Endothelial cell of umbilical vein (primary cell): ENCODE data around the gene CCDC97. TPM values are rescaled to one million over a fixed set of nuclear protein-coding genes. Genes with fewer than 3 reads are reported as not detected.

Source experiments
- BruUV-seq: library from RNA; stranded (reverse); fragments of 400-500 nt; replicated peaks from 2 replicates; lab custom pipeline; 2021; lab: Mats Ljungman, UMichigan
- CTCF ChIA-PET: fragments of 300-600, 350-600 bp; sonication (Branson Sonifier 250); formaldehyde crosslinking; loops from one replicate; lab custom pipeline; 2021; ENCODE audit warnings: antibody characterized with exemption, inconsistent platforms; lab: Charles Lee
- POLR2A ChIA-PET: fragments of 300-600, 350-600 bp; sonication (Branson Sonifier 250); formaldehyde crosslinking; loops from one replicate; lab custom pipeline; 2021; ENCODE audit warnings: antibody characterized with exemption, inconsistent platforms; lab: Charles Lee
- DNase-seq: peaks from one replicate; pipeline ENCODE4 v3.0.0-alpha.2; 2011; ENCODE audit warnings: low read depth, low spot score
- FAIRE-seq: peaks from 2 replicates; lab custom pipeline; 2011; peaks lifted over from hg19 to GRCh38; lab: Jason Lieb, UNC
- H2AFZ ChIP-seq: 2 replicates; pipeline ENCODE4 v1.6.0; 2012; ENCODE audit warnings: low read depth, low read length, control low read depth, inconsistent platforms
- H3K27ac ChIP-seq: 2 replicates; pipeline ENCODE4 v1.5.1; 2011; ENCODE audit warnings: low read depth, mild to moderate bottlenecking, control low read depth, low read length, moderate library complexity; ENCODE audit not compliant: insufficient read depth
- H3K27me3 ChIP-seq, 2 experiments: 2 replicates each; pipeline versions ENCODE4 v1.6.0 to v1.6.1; 2011; ENCODE audit warnings: low read length in 2 of 2, mixed read lengths in 1 of 2; ENCODE audit not compliant: control insufficient read depth in 2 of 2, insufficient read depth in 2 of 2
- H3K36me3 ChIP-seq, 2 experiments: 2 replicates in 1 of 2; 3 replicates in 1 of 2; pipeline ENCODE4 v1.5.1; 2011; ENCODE audit warnings: low read length in 2 of 2, mild to moderate bottlenecking in 1 of 2, moderate library complexity in 1 of 2; ENCODE audit not compliant: control insufficient read depth in 2 of 2, insufficient read depth in 2 of 2; ENCODE audit errors: extremely low read depth in 1 of 2
- H3K4me1 ChIP-seq: 3 replicates; pipeline ENCODE4 v1.5.1; 2011; ENCODE audit warnings: mild to moderate bottlenecking, low read length; ENCODE audit not compliant: control insufficient read depth, insufficient read depth; ENCODE audit errors: extremely low read depth
- H3K4me2 ChIP-seq: 2 replicates; pipeline ENCODE4 v1.6.1; 2011; ENCODE audit warnings: low read length, control low read depth, mixed read lengths; ENCODE audit not compliant: insufficient read depth
- H3K4me3 ChIP-seq, 3 experiments: fragments of 200-600 bp in 1 of 3; sonication (generic), shearing (Covaris generic) in 1 of 3; replicated peaks in 1 of 3; 2 replicates each; pipeline ENCODE4 v1.5.1; 2011 to 2016; ENCODE audit warnings: control low read depth in 3 of 3, low read length in 3 of 3, mild to moderate bottlenecking in 2 of 3, inconsistent platforms in 1 of 3, low read depth in 1 of 3, moderate library complexity in 1 of 3; ENCODE audit not compliant: insufficient read depth in 1 of 3
- H3K79me2 ChIP-seq: 2 replicates; pipeline ENCODE4 v1.6.0; 2012; ENCODE audit warnings: low read length, inconsistent platforms; ENCODE audit not compliant: control insufficient read depth, insufficient read depth
- H3K9ac ChIP-seq: replicated peaks from 2 replicates; pipeline ENCODE3; 2011; ENCODE audit warnings: low read length, control low read depth; ENCODE audit not compliant: insufficient read depth; ENCODE audit errors: extremely low read depth
- H3K9me1 ChIP-seq: replicated peaks from 3 replicates; pipeline ENCODE4 v1.6.0; 2011; ENCODE audit warnings: mild to moderate bottlenecking, low read length; ENCODE audit not compliant: control insufficient read depth, insufficient read depth; ENCODE audit errors: extremely low read depth
- H3K9me3 ChIP-seq: replicated peaks from 2 replicates; pipeline ENCODE4 v1.5.1; 2012; ENCODE audit warnings: low read length, inconsistent platforms; ENCODE audit not compliant: control insufficient read depth, insufficient read depth
- H4K20me1 ChIP-seq: replicated peaks from 2 replicates; pipeline ENCODE3; 2011; ENCODE audit warnings: mild to moderate bottlenecking, low read length; ENCODE audit not compliant: control insufficient read depth, insufficient read depth; ENCODE audit errors: extremely low read depth
- GATA2 ChIP-seq: IDR thresholded peaks from 2 replicates; pipeline ENCODE4 v1.7.0; 2011; ENCODE audit warnings: low read depth, mild to moderate bottlenecking, moderate library complexity, mixed read lengths, low read length; ENCODE audit not compliant: insufficient read length, insufficient read depth
- POLR2A ChIP-seq: IDR thresholded peaks from 2 replicates; pipeline ENCODE4 v1.6.1; 2012; ENCODE audit warnings: low read depth, mild to moderate bottlenecking, control low read depth, low read length
- POLR2AphosphoS5 ChIP-seq: IDR thresholded peaks from 2 replicates; pipeline ENCODE4 v1.6.1; 2012; ENCODE audit warnings: low read depth, mild to moderate bottlenecking, control low read depth, low read length, moderate library complexity; ENCODE audit not compliant: insufficient read depth
- dilution Hi-C: fragments of 300-500 bp; cut with MboI; formaldehyde crosslinking; loops from one replicate; pipeline ENCODE4 v1.15.0; 2019; ENCODE audit warnings: low sequenced_read_pairs; ENCODE audit not compliant: extremely low pct_ligation_motif_present
- intact Hi-C: fragments of 100-400 bp; cut with micrococcal nuclease; formaldehyde crosslinking; loops from one replicate; pipeline ENCODE4 v1.10.0; 2022
- polyA plus RNA-seq, 4 experiments: library from polyadenylated mRNA; depleted of rRNA in 3 of 4; stranded (reverse) in 3 of 4; unstranded in 1 of 4; fragments of >200 nt; gene quantifications; 2 replicates each; pipeline versions ENCODE4 v1.2.1 to v1.2.3, GENCODE V29; 2011 to 2012; ENCODE audit warnings: missing spikeins in 1 of 4
- total RNA-seq: library from RNA; stranded (reverse); gene quantifications from 2 replicates; pipeline ENCODE4 v1.2.3, GENCODE V29; 2021
- TF ChIP-seq, protein P1 (sequence below), 2 donors: IDR thresholded peaks; 1 replicate in 1 of 2; 2 replicates in 1 of 2; pipeline ENCODE4 v1.5.1; 2011; ENCODE audit warnings: low read length in 2 of 2, mild to moderate bottlenecking in 2 of 2, moderate library complexity in 2 of 2, control low read depth in 1 of 2, inconsistent platforms in 1 of 2, low read depth in 1 of 2; ENCODE audit not compliant: insufficient read depth in 1 of 2; ENCODE audit errors: extremely low read depth in 1 of 2
- TF ChIP-seq, protein P2 (sequence below): IDR thresholded peaks from 2 replicates; pipeline ENCODE4 v1.6.1; 2011; ENCODE audit not compliant: insufficient read depth, insufficient read length

Gene CCDC97
- total and polyA plus RNA-seq, 2 donors (not counting 3 experiments of a cell fraction or from before 2014, with no cell fraction given): 20.7 to 27.2 TPM

DNA sequence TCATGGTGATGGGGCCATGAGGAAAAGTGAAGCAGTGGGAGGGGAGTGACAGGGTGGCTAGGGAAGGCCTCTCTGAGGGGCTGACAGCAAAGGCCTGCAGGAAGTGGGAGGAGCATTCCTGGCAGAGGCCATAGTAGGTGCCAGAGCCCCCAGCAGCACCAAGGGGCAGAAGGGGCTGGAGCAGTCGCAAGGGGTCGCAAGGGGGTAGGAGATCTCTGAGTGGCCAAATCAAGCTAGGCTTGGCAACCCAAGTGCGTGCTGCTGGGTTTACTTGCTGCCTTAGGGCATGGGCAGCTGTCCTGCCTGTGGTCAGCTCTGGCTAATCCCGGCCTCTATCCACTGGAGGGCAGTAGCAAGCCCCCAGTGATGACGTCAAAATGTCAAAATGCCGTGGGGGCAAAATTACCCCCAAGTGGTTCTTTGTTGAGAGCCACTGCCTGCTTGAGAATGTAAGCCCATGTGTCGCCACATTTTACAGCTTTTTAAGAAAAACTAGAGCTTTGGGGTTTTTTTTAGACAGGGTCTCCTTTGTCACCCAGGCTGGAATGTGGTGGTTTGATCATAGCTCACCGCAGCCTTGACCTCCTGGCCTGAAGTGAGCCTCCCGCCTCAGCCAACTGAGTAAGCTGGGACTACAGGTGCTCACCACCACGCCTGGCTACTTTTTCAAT, 11.8 kb downstream of the CCDC97 start:
- Histone ChIP-seq H2AFZ (no peak overlapping the region), H3K9me3 (no peaks in the 10 kb centered on the region), H3K9ac (peak overlapping the region; percentile 93), H4K20me1 (no peaks in the 10 kb centered on the region), H3K4me3 (no peak overlapping the region), H3K4me2 (no peak overlapping the region), H3K36me3 (peaks cover 6 to 31% of the 10 kb centered on the region in 2 experiments), H3K27ac (peak overlapping the region; percentile 100), H3K4me1 (peaks cover 46% of the 10 kb centered on the region), H3K79me2 (peaks cover 4% of the 10 kb centered on the region), H3K9me1 (no peaks in the 10 kb centered on the region), H3K27me3 (no peaks in the 10 kb centered on the region)
- BruUV-seq: no TSS peak
- intact Hi-C loops (loop anchor here (1.0 to 5.0 kb wide), 4 partner anchors 75 to 251 kb away; partner anchors contain the start of genes BCKDHA and EXOSC5), dilution Hi-C loops (no loop called here)
- no peak for TF ChIP-seq GATA2
- TF ChIP-seq POLR2A: peak; percentile 38
- TF ChIP-seq, protein P1, sequence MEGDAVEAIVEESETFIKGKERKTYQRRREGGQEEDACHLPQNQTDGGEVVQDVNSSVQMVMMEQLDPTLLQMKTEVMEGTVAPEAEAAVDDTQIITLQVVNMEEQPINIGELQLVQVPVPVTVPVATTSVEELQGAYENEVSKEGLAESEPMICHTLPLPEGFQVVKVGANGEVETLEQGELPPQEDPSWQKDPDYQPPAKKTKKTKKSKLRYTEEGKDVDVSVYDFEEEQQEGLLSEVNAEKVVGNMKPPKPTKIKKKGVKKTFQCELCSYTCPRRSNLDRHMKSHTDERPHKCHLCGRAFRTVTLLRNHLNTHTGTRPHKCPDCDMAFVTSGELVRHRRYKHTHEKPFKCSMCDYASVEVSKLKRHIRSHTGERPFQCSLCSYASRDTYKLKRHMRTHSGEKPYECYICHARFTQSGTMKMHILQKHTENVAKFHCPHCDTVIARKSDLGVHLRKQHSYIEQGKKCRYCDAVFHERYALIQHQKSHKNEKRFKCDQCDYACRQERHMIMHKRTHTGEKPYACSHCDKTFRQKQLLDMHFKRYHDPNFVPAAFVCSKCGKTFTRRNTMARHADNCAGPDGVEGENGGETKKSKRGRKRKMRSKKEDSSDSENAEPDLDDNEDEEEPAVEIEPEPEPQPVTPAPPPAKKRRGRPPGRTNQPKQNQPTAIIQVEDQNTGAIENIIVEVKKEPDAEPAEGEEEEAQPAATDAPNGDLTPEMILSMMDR (IDR thresholded peaks at IDR 0.05; ENCODE audit: extremely low read depth in 1 of 2, insufficient read depth in 1 of 2, low read depth in 1 of 2, low read length in 2 of 2): peak; percentile 83 to 89
- CTCF ChIA-PET: interaction anchor here (0.6 to 3.6 kb wide), 21 partner anchors 11 to 248 kb away, joined by 3 to 65 read pairs (median 5); partner anchors contain the start of genes B3GNT8, CCDC97, DMAC2 and TGFB1
- POLR2A ChIA-PET: interaction anchor here (0.6 to 0.9 kb wide), 2 partner anchors 12 to 31 kb away, joined by 4 to 7 read pairs; partner anchors contain the start of gene CCDC97
- DNase-seq (peak; percentile 76), FAIRE-seq (peak; percentile 61)

DNA sequence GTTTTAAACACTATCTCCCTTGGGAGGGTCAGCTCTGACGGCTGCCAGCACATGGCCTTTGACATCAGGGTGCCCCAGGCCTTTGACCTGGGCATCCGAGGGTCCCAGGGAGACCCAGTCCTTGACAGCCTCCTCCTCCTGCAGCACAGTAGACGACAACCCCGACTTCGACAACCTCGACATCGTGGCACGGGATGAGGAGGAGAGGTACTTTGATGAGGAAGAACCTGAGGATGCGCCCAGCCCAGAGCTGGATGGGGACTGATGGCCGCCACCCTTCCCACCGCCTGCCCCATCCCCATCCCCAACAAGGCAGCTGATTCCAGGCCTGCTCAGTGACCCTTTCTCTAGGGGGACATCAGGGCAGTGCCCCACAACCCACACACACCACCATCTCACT, 12.5 kb downstream of the CCDC97 start:
- BruUV-seq: no TSS peak
- dilution Hi-C loops: no loop called here
- no peaks in the 10 kb centered on the region for H4K20me1 ChIP-seq
- H3K79me2 ChIP-seq: peaks cover 9% of the 10 kb centered on the region
- POLR2A ChIA-PET: no interaction called here
- H3K27me3 ChIP-seq: no peaks in the 10 kb centered on the region
- CTCF ChIA-PET: interaction anchor here (0.8 to 3.9 kb wide), 18 partner anchors 12 to 247 kb away, joined by 3 to 65 read pairs (median 6); partner anchors contain the start of genes B3GNT8, B9D2, CCDC97 and DMAC2
- TF ChIP-seq, protein P1 (IDR thresholded peaks at IDR 0.05; ENCODE audit: extremely low read depth in 1 of 2, insufficient read depth in 1 of 2, low read depth in 1 of 2, low read length in 2 of 2): no peak
- TF ChIP-seq, protein P2, sequence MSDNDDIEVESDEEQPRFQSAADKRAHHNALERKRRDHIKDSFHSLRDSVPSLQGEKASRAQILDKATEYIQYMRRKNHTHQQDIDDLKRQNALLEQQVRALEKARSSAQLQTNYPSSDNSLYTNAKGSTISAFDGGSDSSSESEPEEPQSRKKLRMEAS: no peak
- TF ChIP-seq POLR2AphosphoS5: peak; percentile 6
- peaks cover 53% of the 10 kb centered on the region for H3K4me1 ChIP-seq
- H3K27ac ChIP-seq: peak overlapping the region; percentile 100
- H3K9me3 ChIP-seq: no peaks in the 10 kb centered on the region
- intact Hi-C loops: loop anchor here (2.0 to 5.0 kb wide), 3 partner anchors 74 to 250 kb away; partner anchors contain the start of genes BCKDHA and EXOSC5
- H3K4me2 ChIP-seq: peak overlapping the region; percentile 29
- FAIRE-seq: no peak
- no peaks in the 10 kb centered on the region for H3K9me1 ChIP-seq
- peaks cover 0 to 24% of the 10 kb centered on the region in 2 experiments for H3K36me3 ChIP-seq
- no peak overlapping the region for H3K4me3 ChIP-seq
- no peak for DNase-seq
- H3K9ac ChIP-seq: peak overlapping the region; percentile 93
- no peak overlapping the region for H2AFZ ChIP-seq
